GM11168 (cell line): ENCODE results near the gene PRPSAP2.
"Not testable (repeated sequence)": the region's sequence is repeated elsewhere in the genome, so short reads cannot be mapped to it uniquely, and the experiment has no call there.

Experiments
- in situ Hi-C: fragments of 300-500 bp; cut with MboI; formaldehyde crosslinking; loops from one replicate; pipeline ENCODE4 v1.12.0; 2022; ENCODE audit warnings: low sequenced_read_pairs; ENCODE audit not compliant: unreplicated experiment

PRPSAP2 gene

DNA sequence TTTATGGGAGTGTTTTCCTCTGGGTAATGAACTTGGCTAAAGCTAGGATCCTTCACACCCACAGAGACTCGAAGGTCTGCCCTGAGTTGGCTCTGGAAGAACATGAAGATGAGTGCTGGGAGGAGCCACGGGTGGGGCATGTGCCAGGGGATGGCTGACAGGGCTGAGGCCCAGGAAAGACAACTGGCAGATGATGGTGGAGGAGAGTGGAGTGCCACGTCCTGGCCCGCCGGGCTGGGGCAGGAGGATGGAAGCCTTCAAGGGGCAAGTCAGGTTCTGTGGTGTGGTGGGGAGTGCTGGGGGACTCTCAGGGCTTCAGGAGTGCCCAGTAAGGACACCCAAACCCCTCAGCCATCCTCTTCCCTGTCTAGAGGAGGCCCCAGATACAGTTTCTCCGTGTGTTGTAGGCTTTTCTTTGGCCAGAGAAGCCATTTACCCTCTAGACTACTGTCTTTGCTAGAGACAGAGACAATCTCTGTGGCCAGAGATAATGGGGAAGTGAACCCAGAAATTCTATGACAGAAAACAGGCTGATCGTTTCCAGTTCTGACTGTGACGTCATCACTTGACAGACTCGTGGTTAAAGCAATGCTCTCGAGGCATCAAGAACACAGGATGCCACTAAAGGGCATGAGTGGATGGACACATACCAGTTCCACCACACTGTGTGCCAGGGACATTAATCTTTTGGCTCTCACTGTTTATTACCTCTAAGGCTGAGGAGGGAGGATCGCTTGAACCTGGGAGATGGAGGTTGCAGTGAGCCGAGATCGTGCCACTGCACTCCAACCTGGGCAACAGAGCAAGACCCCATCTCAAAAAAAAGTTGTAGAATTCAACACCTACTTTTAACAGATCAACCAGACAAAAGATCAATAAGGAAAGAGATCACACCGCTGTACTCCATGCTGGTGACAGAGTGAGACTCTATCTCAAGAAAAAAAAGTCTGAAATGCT lies 75.4 kb downstream of the PRPSAP2 start:
- in situ Hi-C loops, result loop anchor here (25.0 kb wide), 1 partner anchor 121 kb away; no protein-coding TSS in a partner anchor

DNA sequence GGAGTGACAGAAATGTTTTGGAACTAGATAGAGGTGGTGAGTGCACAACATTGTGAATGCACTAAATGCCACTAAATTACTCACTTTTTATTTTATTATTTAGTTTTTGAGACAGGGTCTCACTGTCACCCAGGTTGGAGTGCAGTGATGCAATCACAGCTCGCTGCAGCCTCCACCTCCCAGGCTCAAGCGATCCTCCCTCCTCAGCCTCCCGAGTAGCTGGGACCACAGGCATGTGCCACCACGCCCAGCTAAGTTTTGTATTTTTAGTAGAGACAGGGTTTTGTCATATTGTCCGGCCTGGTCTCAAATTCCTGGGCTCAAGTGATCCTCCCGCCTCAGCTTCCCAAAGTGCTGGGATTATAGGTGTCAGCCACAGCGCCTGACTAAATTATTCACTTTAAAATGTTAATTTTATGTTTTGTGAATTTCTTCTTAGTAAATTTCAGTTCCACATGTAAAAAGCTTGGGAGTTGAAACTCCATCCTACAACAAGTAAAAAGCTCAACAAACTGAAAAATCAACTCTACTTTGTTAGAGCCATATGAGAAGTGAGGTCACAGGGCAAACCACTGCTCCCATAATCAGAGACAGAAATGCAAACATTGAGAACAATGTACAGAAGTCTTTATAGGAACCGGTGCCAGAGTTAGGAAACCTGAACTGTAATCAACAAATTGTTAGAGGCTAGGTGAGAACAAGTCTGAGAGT lies 80.2 kb downstream of the PRPSAP2 start:
- in situ Hi-C loops, result loop anchor here (25.0 kb wide), 1 partner anchor 126 kb away; no protein-coding TSS in a partner anchor

DNA sequence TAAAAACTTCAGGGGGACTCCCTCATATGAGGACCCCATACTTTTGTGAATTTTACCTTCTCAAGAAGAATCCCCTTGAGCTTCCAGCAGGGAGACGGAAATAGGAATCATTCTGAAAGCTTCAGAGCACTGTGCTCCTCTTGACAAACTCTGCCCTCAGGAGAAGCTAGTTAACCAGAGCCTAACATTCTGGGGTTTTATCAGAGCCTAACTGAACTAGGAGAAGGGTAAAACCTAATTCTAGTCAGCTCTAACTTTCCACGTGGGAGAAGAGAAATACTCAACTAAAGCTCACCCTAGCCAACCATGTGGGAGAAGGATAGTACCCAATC lies 80.7 kb downstream of the PRPSAP2 start:
- in situ Hi-C loops, result loop anchor here (25.0 kb wide), 1 partner anchor 126 kb away; no protein-coding TSS in a partner anchor

DNA sequence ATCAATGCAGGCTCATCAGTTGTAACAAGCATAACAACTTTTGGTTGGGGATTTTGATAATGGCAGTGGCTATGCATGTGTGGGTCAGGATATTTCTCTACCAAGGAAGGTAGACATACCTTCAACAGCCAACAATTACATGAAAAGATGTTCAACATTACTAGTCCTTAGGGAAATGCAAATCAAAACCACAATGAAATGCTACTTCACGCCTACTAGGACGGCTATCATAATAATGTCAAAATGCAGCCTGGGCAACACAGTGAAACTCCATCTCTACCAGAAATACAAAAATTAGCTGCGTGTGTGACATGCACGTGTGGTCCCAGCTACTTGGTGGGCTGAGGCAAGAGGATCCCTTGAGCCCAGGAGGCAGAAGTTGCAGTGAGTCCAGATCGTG lies 86.7 kb downstream of the PRPSAP2 start:
- in situ Hi-C loops, result loop anchor here (25.0 kb wide), 1 partner anchor 132 kb away; no protein-coding TSS in a partner anchor

DNA sequence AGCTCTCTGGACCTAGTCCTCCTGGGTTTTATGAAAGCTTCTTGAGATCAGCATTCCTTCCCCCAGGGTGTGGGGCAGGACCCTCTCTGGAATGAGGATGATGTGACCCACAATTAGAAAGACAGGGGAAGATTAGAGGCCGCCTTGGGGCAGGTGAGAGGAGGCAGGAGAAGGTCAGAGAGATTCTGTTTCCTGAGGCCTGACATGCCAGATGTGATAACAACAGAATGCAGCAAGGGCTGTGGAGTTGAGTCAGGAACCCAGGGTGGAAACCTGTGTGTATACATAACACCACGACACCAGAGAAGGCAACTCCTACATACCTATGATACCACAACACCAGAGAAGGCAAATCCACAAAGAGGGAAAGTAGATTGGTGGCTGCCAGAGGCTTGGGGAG lies 88.6 kb downstream of the PRPSAP2 start:
- in situ Hi-C loops, result loop anchor here (25.0 kb wide), 1 partner anchor 134 kb away; no protein-coding TSS in a partner anchor

DNA sequence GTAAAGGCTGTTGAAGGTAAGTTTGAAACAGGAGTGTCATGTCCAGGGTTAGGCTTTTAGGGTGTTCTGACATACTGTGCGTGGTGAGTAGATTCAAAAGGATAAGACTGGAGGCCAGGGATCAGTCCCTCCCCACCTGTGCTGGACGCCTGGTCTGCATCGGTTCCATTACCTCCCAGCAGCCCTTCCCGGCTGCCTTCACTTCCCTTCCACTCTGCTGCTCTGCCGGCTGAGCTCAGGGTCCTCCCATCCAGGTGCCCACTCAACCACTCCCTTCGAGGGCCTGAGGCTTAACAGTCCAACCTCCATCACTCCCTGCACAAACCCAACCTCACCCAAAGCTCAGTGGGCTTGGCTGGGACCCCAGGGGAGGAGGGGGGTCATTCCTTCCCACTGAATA lies 89.9 kb downstream of the PRPSAP2 start:
- in situ Hi-C loops, result loop anchor here (25.0 kb wide), 1 partner anchor 136 kb away; no protein-coding TSS in a partner anchor

DNA sequence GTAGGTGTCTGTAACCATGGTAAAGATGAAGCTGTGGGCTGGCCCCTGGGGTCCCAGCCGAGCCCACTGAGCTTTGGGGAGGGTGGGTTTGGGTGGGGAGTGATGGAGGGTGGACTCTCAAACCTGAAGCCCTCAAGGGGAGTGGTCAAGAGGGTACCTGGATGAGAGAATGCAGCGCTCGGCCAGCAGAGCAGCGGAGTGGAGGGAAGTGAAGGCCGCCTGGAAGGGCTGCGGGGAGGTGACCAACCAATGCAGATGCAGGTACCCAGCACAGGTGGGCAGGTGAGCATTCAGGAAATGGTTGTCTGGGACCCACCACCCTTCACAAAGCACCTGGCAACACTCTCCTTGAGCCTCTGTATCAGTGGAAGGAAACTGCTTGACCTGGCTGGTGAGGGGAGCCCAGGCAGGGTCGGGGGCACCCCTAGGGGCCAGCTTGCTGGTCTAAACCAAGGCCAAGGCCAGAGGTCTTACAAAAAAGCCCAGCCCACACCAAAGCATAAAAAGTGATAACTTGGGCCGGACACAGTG lies 90.6 kb downstream of the PRPSAP2 start:
- in situ Hi-C loops, result loop anchor here (25.0 kb wide), 1 partner anchor 136 kb away; no protein-coding TSS in a partner anchor

DNA sequence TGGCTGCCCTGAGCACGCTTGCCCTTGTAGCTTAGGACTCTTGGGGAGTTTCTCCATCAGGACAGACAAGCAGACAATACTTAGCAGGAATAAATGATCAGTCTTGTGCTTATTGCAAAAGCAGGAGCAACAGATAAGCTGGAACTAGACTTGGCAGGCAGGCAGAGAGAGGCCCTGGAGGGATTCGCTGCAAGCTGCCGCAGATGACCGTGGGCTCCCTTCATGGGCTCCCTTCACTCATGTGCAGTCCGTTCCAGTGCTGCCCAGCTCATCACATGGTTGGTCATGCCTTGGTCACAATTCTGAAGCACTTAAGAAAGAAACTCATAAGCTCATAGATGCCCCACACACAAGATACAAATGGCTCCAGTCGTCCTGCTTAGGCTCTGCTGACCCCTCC lies 91.6 kb downstream of the PRPSAP2 start:
- in situ Hi-C loops, result loop anchor here (25.0 kb wide), 1 partner anchor 137 kb away; no protein-coding TSS in a partner anchor

DNA sequence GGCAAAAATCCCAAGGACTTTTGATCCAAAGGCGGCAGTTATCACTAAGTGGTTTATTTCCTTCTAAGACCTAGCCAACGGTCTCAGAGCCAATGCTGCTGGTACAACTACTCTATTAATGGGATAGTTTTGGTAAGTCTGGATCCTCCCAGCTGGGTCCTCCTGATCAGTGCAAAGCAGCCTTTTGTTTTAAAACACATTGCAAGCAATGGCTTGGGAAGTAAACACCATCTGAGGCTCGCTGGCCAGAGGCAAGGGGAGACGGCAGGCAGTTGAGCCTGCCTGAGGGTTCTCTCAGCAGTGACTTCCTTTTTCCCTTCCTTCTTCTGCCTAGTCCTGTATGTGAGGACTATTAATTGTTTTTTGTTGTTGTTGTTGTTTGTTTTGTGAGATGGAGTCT lies 92.4 kb downstream of the PRPSAP2 start:
- in situ Hi-C loops, result no loop called here

DNA sequence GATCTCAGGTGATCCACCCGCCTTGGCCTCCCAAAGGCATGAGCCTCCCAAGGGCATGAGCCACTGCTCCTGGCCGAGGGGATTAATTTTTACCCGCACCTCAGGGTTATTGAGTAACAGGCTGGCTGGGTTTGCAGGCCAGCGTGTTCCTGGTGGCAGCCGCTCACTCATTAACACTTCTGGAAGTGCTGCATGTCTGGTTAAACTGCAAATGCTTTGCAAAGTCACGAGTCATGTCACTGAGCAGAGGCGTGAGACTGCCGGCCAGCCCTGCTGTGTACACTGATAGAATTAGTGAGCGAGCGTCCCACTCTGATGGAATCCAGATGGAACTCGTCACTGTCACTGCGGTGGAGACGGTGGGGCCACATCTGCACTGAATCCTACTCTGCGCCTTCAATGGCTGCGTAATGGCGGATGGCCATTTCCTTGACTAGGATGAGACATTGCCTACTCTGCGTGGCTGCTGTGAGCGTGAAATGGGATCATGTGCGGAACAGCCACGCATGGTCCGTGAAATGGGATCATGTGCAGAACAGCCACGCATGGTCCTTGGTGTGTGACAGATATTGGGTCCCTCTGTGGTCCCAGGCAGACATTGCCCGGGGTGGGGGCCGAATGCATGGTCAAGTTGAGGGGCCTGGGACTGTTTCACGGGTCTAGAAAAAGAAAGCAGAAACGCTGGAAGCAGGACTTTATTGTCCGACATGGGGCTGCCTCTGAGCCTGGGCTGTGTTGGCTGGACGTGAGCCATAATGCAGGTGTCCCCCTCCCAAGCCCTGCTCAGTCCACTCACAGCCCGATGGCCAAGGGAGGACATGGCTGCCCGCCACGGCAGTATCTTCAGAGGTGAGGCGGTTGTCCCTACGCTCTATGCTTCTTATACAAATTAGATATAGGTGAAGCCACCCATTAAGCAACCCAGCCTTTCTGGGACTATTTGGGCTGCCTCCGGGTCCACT lies 93.3 kb downstream of the PRPSAP2 start:
- in situ Hi-C loops, result no loop called here

DNA sequence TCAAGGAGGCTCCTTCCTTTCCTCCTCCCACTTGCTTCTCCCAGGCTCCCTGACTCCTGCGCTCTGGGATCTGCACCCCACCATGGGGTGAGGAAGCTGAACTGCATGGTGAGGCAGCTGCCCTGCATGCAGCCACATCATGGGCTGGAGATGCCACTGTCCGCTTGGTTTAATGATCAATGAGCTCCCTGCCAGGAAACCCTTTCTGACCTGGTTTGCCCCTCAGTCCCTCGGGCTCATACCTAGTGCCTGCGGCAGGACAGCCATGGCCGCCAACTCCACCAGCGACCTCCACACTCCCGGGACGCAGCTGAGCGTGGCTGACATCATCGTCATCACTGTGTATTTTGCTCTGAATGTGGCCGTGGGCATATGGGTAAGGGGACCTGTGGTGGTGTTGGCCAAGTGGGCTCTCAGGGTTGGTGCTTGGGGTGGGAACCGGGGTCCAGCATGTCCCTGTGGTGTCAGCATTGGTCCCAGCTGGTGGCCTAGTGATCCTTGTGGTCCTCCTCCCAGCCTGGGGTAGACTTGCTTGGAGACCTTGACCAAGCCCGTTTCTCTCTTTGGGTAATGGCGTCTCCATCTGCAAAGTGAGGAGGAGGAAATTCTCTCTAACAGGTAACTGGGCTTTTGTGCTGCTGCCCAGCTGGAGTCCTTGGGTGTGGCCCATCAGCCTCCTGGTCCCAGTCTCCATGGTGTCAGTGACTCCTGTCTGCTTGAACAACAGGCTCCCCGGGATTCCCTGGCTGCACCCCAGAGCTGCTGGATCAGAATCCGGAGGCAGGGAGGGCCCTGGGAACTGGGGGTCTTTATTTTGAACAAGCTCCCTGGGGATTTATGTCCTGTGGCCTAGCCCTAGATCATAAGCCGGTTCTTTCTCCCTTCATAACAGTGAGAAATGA lies 94.3 kb downstream of the PRPSAP2 start, which contains the start of gene SLC5A10:
Gene SLC5A10 (plus strand): TSS at position 225 of the 902 bp plus-strand sequence. CDS start 41 bp downstream, at position 266.
- in situ Hi-C loops, result no loop called here

DNA sequence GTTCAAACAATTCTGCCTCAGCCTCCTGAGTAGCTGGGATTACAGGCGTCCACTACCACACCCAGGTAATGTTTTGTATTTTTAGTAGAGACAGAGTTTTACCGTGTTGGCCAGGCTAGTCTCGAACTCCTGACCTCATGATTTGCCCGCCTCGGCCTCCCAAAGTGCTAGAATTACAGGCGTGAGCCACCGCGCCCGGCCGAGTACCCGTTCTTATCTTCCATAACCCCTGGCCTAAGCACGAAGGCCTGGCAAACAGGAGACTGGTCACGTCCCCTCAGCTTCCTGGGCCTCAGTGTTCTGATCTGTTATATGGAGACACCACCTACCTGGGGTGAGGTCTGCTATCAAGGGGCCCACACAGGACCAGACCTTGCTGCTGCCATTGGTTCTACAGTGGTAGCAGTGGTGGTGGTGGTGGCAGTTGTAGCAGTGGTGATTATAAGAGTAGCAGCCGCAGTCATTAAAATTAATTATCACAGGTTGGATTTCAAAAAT lies 95.3 kb downstream of the PRPSAP2 start:
- in situ Hi-C loops, result no loop called here

DNA sequence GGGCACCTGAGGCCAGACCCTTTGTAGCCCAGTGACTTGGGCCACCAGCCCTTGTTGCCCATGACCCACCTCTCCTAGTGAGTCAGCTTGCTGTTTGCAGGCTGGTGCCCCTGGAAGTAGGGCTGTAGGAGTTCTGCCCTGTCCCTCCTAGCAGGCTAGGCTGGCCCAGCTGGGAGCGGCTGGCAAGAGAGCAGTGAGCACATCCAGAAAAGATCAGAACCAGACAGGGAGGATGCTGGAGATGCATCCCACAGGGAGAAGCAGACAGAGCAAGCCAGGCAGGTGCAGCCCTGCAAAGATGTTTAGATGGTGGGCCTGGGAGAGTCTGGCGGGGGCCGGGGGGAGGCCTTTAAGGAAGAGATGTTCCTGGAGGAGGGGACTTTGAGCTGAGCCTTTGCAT lies 96.4 kb downstream of the PRPSAP2 start:
- in situ Hi-C loops, result no loop called here

DNA sequence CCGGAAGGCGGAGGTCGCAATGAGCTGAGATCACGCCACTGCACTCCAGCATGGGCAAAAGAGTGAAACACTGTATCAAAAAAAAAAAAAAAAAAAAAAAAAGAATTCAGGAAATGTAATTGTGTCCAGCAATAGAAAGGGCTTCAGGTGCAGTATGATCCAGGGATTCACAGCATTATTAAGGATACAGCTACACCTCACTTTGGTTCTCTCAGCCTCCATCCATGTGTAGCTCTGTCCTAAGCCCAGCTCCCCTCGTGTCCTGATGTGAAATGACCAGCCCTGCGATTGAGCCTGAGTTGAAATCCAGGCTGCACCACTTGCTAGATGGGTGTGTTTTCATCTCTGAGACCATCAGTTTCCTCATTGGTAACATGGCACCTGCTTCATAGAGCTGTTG lies 97.1 kb downstream of the PRPSAP2 start:
- in situ Hi-C loops, result no loop called here

DNA sequence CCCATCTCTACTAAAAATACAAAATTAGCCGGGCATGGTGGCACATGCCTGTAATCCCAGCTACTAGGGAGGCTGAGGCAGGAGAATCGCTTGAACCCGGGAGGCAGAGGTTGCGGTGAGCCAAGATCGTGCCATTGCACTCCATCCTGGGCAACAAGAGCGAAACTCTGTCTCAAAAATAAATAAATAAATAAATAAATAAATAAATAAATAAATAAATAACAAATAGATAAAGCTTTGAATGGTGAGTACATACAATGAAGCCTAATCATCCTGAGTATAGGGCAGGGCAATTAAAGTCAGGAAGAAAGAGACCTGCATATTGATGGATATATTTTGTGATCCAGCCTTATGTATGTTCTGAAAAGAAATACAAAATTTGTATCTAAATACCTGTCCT lies 98.1 kb downstream of the PRPSAP2 start:
- in situ Hi-C loops, result not testable (repeated sequence)

DNA sequence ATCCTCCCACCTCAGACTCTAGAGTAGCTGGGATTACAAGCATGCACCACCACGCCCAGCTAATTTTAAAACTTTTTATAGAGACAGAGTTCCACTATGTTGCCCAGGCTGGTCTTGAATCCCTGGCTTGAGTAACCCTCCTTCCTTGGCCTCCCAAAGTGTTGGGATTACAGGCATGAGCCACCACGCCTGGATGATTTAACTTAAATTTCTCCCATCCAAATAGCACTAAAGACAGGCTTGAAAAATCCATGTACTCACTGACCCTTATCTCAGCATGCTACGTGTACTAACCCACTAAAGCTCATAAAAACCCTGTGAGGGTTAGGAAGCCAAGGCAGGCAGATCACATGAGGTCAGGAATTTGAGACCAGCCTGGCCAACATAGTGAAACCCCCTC lies 98.7 kb downstream of the PRPSAP2 start:
- in situ Hi-C loops, result no loop called here

DNA sequence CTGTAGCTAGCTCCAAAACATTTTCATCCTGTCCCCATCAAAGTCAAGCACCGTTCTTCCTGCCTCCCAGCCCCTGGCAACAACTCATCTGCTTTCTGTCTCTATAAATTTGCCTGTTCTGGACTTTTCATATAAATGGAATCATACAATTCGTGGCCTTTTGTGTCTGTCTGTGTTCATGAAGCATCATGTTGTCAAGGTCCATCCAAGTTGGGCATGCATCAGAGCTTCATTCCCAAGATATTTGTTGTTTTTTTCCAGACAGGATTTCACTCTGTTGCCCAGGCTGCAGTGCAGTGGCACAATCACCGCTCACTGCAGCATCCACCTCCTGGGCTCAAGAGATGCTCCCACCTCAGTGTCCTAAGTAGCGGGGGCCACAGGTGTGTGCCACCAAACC lies 99.9 kb downstream of the PRPSAP2 start:
- in situ Hi-C loops, result no loop called here

DNA sequence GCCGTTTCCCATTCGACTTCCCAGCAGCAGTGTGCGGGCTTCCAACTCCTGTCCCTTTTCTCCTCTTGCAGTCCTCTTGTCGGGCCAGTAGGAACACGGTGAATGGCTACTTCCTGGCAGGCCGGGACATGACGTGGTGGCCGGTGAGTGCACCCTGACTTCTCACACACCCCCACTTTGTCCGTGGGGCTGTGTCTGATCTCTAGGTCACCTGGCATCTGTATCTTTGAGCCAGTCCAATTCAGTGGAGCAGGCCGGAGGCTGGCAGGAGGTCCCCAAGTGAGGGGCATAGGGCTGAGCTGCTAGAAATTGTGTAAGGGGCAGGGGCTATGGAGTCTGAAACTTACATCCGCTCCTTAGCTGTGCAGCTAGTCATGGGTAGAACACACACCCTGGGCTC lies 100.7 kb downstream of the PRPSAP2 start:
- in situ Hi-C loops, result no loop called here
